Measurements from ENCODE around the gene LRMDA.

LRMDA gene

GRCh38 chr10:75939541-75939940 is 508.1 kb downstream of the LRMDA start:
- Histone ChIP-seq H4K8ac (ENCODE audit: low read length) (no peak overlapping the region), H2BK5ac (ENCODE audit: low read depth, low read length, poor library complexity, severe bottlenecking) (no peak overlapping the region), H3K27ac (ENCODE audit: low read length, poor library complexity, severe bottlenecking) (no peak overlapping the region), H3K4ac (ENCODE audit: low read depth in 1 of 2, low read length in 2 of 2) (no peak overlapping the region), H3K79me1 (replicated peaks; ENCODE audit: low read length, poor library complexity, severe bottlenecking) (no peaks in the 10 kb centered on the region), H3K23ac (ENCODE audit: low read length in 2 of 2) (no peak overlapping the region), H3K9ac (ENCODE audit: low read length) (no peak overlapping the region), H3K14ac (ENCODE audit: low read length in 2 of 2) (no peak overlapping the region), H3K9me3 (ENCODE audit: control insufficient read depth, low read length) (peaks cover 10% of the 10 kb centered on the region), H2BK15ac (ENCODE audit: low read depth, poor library complexity, severe bottlenecking) (no peak overlapping the region), H2BK120ac (ENCODE audit: low read depth, low read length) (no peak overlapping the region), H3K4me3 (ENCODE audit: insufficient read depth in 1 of 2, low read depth in 1 of 2, low read length in 2 of 2) (no peak overlapping the region), H2AK5ac (ENCODE audit: low read length, severe bottlenecking) (no peak overlapping the region), H3K4me1 (ENCODE audit: control insufficient read depth, insufficient read depth, low read depth, low read length) (no peaks in the 10 kb centered on the region), H4K91ac (ENCODE audit: low read length) (no peak overlapping the region), H2BK12ac (ENCODE audit: low read length in 2 of 2) (no peak overlapping the region), H3K4me2 (ENCODE audit: low read length, poor library complexity, severe bottlenecking) (no peak overlapping the region), H3K27me3 (ENCODE audit: control insufficient read depth in 1 of 2, insufficient read depth in 1 of 2, low read length in 2 of 2) (peaks cover 0 to 24% of the 10 kb centered on the region in 2 experiments), H3K18ac (ENCODE audit: low read depth in 1 of 2, low read length in 2 of 2) (no peak overlapping the region), H2AFZ (ENCODE audit: low read depth, low read length) (no peak overlapping the region), H3K36me3 (ENCODE audit: control insufficient read depth in 1 of 2, insufficient read depth in 2 of 2, low read depth in 1 of 2, low read length in 2 of 2) (no peaks in the 10 kb centered on the region)
- WGBS = 82% methylated on average over 2 of the region's 3 CpGs
- no peak for DNase-seq

- no peak overlapping the region for H3K27ac ChIP-seq (ENCODE audit: low read length, poor library complexity, severe bottlenecking)
- H2AFZ ChIP-seq (ENCODE audit: low read depth, low read length) = no peak overlapping the region
- H2BK5ac ChIP-seq (ENCODE audit: low read depth, low read length, poor library complexity, severe bottlenecking) = no peak overlapping the region
- no peak overlapping the region for H3K4me3 ChIP-seq (ENCODE audit: insufficient read depth in 1 of 2, low read depth in 1 of 2, low read length in 2 of 2)
- H3K9ac ChIP-seq (ENCODE audit: low read length) = no peak overlapping the region
- H2AK5ac ChIP-seq (ENCODE audit: low read length, severe bottlenecking) = no peak overlapping the region
- peaks cover 17% of the 10 kb centered on the region for H3K9me3 ChIP-seq (ENCODE audit: control insufficient read depth, low read length)
- no peak overlapping the region for H2BK15ac ChIP-seq (ENCODE audit: low read depth, poor library complexity, severe bottlenecking)
- H2BK12ac ChIP-seq (ENCODE audit: low read length in 2 of 2) = no peak overlapping the region
- H4K8ac ChIP-seq (ENCODE audit: low read length) = no peak overlapping the region
- H3K4me1 ChIP-seq (ENCODE audit: control insufficient read depth, insufficient read depth, low read depth, low read length) = no peaks in the 10 kb centered on the region
- H3K4me2 ChIP-seq (ENCODE audit: low read length, poor library complexity, severe bottlenecking) = no peak overlapping the region
- 98% methylated on average over 4 of the region's 5 CpGs for WGBS
- no peak overlapping the region for H3K14ac ChIP-seq (ENCODE audit: low read length in 2 of 2)
- peaks cover 0 to 24% of the 10 kb centered on the region in 2 experiments for H3K27me3 ChIP-seq (ENCODE audit: control insufficient read depth in 1 of 2, insufficient read depth in 1 of 2, low read length in 2 of 2)
- H4K91ac ChIP-seq (ENCODE audit: low read length) = no peak overlapping the region
- no peak overlapping the region for H3K18ac ChIP-seq (ENCODE audit: low read depth in 1 of 2, low read length in 2 of 2)
- no peaks in the 10 kb centered on the region for H3K79me1 ChIP-seq (replicated peaks; ENCODE audit: low read length, poor library complexity, severe bottlenecking)
- H3K4ac ChIP-seq (ENCODE audit: low read depth in 1 of 2, low read length in 2 of 2) = no peak overlapping the region
- H2BK120ac ChIP-seq (ENCODE audit: low read depth, low read length) = no peak overlapping the region
- H3K36me3 ChIP-seq (ENCODE audit: control insufficient read depth in 1 of 2, insufficient read depth in 2 of 2, low read depth in 1 of 2, low read length in 2 of 2) = no peaks in the 10 kb centered on the region
- DNase-seq = no peak
- no peak overlapping the region for H3K23ac ChIP-seq (ENCODE audit: low read length in 2 of 2)
These were observed 509.3 kb downstream of the LRMDA start for GRCh38 chr10:75940742-75941141.

GRCh38 chr10:75941223-75941801 is 509.9 kb downstream of the LRMDA start:
- H3K4ac ChIP-seq (ENCODE audit: low read depth in 1 of 2, low read length in 2 of 2) = no peak overlapping the region
- H3K9me3 ChIP-seq (ENCODE audit: control insufficient read depth, low read length) = peaks cover 17% of the 10 kb centered on the region
- H4K91ac ChIP-seq (ENCODE audit: low read length) = no peak overlapping the region
- H2BK120ac ChIP-seq (ENCODE audit: low read depth, low read length) = no peak overlapping the region
- no peaks in the 10 kb centered on the region for H3K36me3 ChIP-seq (ENCODE audit: control insufficient read depth in 1 of 2, insufficient read depth in 2 of 2, low read depth in 1 of 2, low read length in 2 of 2)
- H3K23ac ChIP-seq (ENCODE audit: low read length in 2 of 2) = no peak overlapping the region
- DNase-seq = no peak
- H3K27me3 ChIP-seq (ENCODE audit: control insufficient read depth in 1 of 2, insufficient read depth in 1 of 2, low read length in 2 of 2) = peaks cover 0 to 29% of the 10 kb centered on the region in 2 experiments
- no peak overlapping the region for H3K4me2 ChIP-seq (ENCODE audit: low read length, poor library complexity, severe bottlenecking)
- H2AK5ac ChIP-seq (ENCODE audit: low read length, severe bottlenecking) = no peak overlapping the region
- no peak overlapping the region for H2BK5ac ChIP-seq (ENCODE audit: low read depth, low read length, poor library complexity, severe bottlenecking)
- H3K4me1 ChIP-seq (ENCODE audit: control insufficient read depth, insufficient read depth, low read depth, low read length) = no peaks in the 10 kb centered on the region
- no peaks in the 10 kb centered on the region for H3K79me1 ChIP-seq (replicated peaks; ENCODE audit: low read length, poor library complexity, severe bottlenecking)
- no peak overlapping the region for H3K9ac ChIP-seq (ENCODE audit: low read length)
- no peak overlapping the region for H2BK15ac ChIP-seq (ENCODE audit: low read depth, poor library complexity, severe bottlenecking)
- H3K27ac ChIP-seq (ENCODE audit: low read length, poor library complexity, severe bottlenecking) = no peak overlapping the region
- H4K8ac ChIP-seq (ENCODE audit: low read length) = no peak overlapping the region
- WGBS = 76% methylated on average over 9 of the region's 9 CpGs
- no peak overlapping the region for H3K14ac ChIP-seq (ENCODE audit: low read length in 2 of 2)
- H2BK12ac ChIP-seq (ENCODE audit: low read length in 2 of 2) = no peak overlapping the region
- H2AFZ ChIP-seq (ENCODE audit: low read depth, low read length) = no peak overlapping the region
- H3K4me3 ChIP-seq (ENCODE audit: insufficient read depth in 1 of 2, low read depth in 1 of 2, low read length in 2 of 2) = no peak overlapping the region
- H3K18ac ChIP-seq (ENCODE audit: low read depth in 1 of 2, low read length in 2 of 2) = no peak overlapping the region

GRCh38 chr10:75944061-75944460 is 512.6 kb downstream of the LRMDA start:
- Histone ChIP-seq H3K9me3 (ENCODE audit: control insufficient read depth, low read length) (peaks cover 17% of the 10 kb centered on the region), H2AK5ac (ENCODE audit: low read length, severe bottlenecking) (no peak overlapping the region), H3K79me1 (replicated peaks; ENCODE audit: low read length, poor library complexity, severe bottlenecking) (no peaks in the 10 kb centered on the region), H3K36me3 (ENCODE audit: control insufficient read depth in 1 of 2, insufficient read depth in 2 of 2, low read depth in 1 of 2, low read length in 2 of 2) (no peaks in the 10 kb centered on the region), H3K4me3 (ENCODE audit: insufficient read depth in 1 of 2, low read depth in 1 of 2, low read length in 2 of 2) (no peak overlapping the region), H3K4me1 (ENCODE audit: control insufficient read depth, insufficient read depth, low read depth, low read length) (no peaks in the 10 kb centered on the region), H2BK15ac (ENCODE audit: low read depth, poor library complexity, severe bottlenecking) (no peak overlapping the region), H2AFZ (ENCODE audit: low read depth, low read length) (no peak overlapping the region), H4K91ac (ENCODE audit: low read length) (no peak overlapping the region), H3K9ac (ENCODE audit: low read length) (no peak overlapping the region), H3K27me3 (ENCODE audit: control insufficient read depth in 1 of 2, insufficient read depth in 1 of 2, low read length in 2 of 2) (peaks cover 0 to 28% of the 10 kb centered on the region in 2 experiments), H2BK12ac (ENCODE audit: low read length in 2 of 2) (no peak overlapping the region), H2BK5ac (ENCODE audit: low read depth, low read length, poor library complexity, severe bottlenecking) (no peak overlapping the region), H3K27ac (ENCODE audit: low read length, poor library complexity, severe bottlenecking) (no peak overlapping the region), H3K4me2 (ENCODE audit: low read length, poor library complexity, severe bottlenecking) (no peak overlapping the region), H3K18ac (ENCODE audit: low read depth in 1 of 2, low read length in 2 of 2) (no peak overlapping the region), H4K8ac (ENCODE audit: low read length) (no peak overlapping the region), H2BK120ac (ENCODE audit: low read depth, low read length) (no peak overlapping the region), H3K4ac (ENCODE audit: low read depth in 1 of 2, low read length in 2 of 2) (no peak overlapping the region), H3K23ac (ENCODE audit: low read length in 2 of 2) (no peak overlapping the region), H3K14ac (ENCODE audit: low read length in 2 of 2) (no peak overlapping the region)
- no CpG with 5 or more reads among the region's 2 CpGs for WGBS
- no peak for DNase-seq

All from mesenchymal stem cell (in vitro differentiated cells and primary cell).